HG02981 (cell line): Measurements from ENCODE around the gene BMPR2.
"Not testable (repeated sequence)": the region's sequence is repeated elsewhere in the genome, so short reads cannot be mapped to it uniquely, and the experiment has no call there.

Source experiments
- ATAC-seq: cut with Tn5 transposase; IDR thresholded peaks from one replicate; pipeline ENCODE4 v1.9.1; 2021; ENCODE audit warnings: mild to moderate bottlenecking, moderate library complexity; ENCODE audit not compliant: unreplicated experiment

Gene BMPR2

GRCh38 chr2:202444000-202444399 lies 67.9 kb downstream of the BMPR2 start:
- ATAC-seq: no peak

- ATAC-seq: no peak
Measured at GRCh38 chr2:202449344-202449743, 73.2 kb downstream of the BMPR2 start.

DNA sequence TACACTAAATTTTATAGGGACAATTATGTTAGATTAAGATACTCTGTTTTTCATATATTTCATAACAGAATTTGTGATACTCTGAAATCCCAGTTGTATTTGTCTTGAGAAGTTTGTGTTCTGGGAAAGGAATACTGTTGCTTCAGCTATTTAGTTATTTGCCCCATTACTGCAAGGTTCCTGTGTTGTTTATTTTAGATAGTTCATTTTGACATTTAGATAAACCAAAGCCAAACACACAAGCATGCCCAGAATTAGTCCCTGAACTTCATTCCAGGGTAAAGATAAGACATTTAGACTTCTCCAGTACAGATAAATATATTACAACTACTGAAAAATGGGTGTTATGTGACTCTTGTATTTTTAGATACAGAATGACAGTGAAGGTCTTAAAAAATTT lies 74.7 kb downstream of the BMPR2 start:
- ATAC-seq: no peak

GRCh38 chr2:202452744-202453143 lies 76.6 kb downstream of the BMPR2 start:
- no peak for ATAC-seq

DNA sequence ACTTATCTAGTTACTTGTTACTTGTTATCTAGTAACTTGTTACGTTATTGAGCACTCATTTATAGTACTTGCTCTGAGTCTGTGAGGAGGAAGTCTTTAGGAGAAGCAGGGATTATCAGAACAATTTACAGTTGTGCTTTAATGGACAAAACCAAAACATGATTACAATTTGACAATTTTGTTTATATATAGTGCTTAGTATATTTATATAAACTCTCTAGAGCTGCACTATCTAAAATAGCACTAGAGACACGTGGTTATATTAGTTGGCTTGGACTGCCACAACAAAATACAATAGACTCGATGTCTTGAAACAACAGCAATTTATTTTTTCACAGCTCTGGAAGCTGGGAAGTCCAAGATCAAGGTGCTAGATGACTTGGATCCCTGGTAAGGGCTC lies 78.4 kb downstream of the BMPR2 start:
- ATAC-seq: no peak

DNA sequence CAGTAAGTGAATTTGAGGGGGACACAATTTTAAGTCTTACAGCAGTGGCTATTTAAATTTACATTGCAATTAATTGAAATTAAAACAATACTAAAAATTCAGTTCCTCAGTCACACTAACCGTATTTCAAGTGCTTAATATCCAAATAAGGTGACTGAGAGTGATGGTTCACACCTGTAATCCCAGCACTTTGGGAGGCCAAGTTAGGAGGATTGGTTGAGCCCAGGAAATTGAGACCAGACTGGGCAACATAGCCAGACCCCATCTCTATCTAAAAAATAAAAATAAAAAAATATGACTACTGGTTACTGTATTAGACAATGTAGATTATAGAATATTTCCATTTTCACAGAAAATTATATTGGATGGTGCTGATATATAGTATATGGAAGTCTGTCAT lies 79.0 kb downstream of the BMPR2 start:
- ATAC-seq: no peak

- ATAC-seq: no peak
Measured at GRCh38 chr2:202460119-202460518, 84.0 kb downstream of the BMPR2 start.

DNA sequence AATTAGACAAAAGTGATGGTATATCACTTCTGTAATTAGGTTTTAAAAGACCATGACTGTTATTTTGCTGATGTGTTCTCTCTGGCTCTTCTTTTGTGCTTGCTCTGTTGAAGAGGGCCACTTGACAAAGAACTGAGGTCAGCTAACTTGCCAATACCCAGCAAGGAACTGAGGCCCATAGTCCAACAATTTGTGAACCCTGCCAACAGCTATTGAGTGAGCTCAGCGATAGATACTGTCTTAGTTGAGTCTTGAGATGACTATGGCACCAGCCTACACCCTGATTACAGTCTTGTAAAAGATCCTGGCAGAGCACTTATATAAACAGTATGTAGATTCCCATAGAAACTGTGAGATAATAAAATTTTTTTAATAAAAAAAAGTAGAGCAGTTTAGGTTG lies 103.0 kb downstream of the BMPR2 start:
- ATAC-seq: no peak

- ATAC-seq: no peak
Measured at GRCh38 chr2:202479610-202480009, 103.5 kb downstream of the BMPR2 start.

- ATAC-seq: no peak
Measured at GRCh38 chr2:202486351-202486750, 110.2 kb downstream of the BMPR2 start.

- no peak for ATAC-seq
Measured at GRCh38 chr2:202488671-202489070, 112.5 kb downstream of the BMPR2 start.

GRCh38 chr2:202490479-202490878 lies 114.4 kb downstream of the BMPR2 start:
- ATAC-seq: no peak

DNA sequence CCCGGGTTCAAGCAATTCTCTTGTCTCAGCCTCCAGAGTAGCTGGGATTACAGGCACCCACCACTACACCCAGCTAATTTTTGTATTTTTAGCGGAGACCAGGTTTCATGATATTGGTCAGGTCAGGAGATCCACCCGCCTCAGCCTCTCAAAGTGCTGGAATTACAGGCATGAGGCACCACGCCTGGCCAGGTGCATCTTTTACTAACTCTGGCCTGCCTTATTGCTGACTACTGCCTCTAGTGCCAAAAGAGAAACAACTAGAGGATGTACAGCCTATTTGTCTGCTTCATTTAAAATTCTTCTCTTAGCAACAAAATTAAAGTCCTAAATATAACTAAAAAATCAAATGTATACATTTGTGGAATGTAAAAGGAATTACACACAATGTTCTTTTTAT lies 115.4 kb downstream of the BMPR2 start:
- no peak for ATAC-seq

DNA sequence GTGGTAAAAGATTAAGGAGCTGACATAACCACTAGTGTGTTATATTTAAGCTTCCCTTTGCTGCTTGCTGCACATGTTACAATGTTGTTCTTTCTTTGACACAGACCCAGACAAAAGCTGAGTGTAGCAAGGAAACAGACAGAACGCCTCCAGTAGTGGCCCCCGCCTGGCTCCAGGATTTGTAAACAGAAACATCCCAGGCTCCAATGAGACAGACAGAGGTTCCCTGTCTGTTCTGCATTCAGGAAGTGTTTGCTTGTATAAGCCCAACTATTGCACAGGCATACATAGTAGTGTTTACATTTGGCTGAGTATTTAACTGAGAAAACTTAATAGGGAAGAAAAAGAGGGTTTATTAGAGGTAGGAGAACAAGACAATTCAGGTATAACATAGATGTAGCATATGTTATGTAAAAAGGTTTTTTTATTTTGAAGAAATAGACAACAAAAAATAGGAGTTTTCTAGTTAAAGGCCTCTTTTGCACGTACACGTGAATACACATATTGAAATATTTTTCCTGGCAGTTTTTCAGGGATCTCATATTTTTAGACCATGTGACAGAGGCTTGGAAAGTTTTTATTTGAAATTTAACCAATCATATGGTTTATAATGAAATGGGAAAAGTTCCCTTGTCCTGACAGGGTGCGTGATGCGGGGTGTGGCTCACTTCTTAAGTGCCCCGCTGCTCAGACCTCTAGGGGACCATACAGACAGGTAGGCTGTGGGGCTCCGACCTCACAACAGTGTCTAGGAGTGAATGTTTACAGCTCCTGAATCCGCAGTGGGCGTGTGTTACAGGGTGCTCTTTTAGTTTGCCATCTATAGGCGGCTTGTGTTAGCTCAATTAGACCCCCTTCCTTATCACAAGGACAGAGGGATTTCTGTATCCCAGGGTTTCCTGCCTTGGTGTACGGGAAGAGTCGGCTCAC lies 118.4 kb downstream of the BMPR2 start:
- no peak for ATAC-seq

DNA sequence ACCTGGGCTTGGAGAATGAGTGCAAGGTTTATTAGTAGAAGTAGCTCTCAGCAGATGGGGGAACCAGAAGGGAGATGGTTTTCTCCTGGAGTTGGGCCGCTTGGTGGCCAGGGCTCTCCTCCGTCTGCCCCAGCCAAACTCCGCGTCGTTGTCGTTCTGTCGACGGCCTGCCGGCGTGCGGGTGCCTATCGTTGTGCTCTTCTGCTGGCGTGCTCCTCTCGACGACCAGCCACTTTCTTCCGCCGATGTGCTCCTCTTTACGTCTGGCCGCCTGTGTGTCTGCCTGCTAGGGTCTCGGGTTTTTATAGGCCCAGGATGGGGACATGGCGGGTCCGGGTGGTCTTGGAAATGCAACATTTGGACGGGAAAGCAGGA lies 119.1 kb downstream of the BMPR2 start:
- no peak for ATAC-seq

- not testable (repeated sequence) for ATAC-seq
Measured at GRCh38 chr2:202496835-202497472, 120.8 kb downstream of the BMPR2 start.

DNA sequence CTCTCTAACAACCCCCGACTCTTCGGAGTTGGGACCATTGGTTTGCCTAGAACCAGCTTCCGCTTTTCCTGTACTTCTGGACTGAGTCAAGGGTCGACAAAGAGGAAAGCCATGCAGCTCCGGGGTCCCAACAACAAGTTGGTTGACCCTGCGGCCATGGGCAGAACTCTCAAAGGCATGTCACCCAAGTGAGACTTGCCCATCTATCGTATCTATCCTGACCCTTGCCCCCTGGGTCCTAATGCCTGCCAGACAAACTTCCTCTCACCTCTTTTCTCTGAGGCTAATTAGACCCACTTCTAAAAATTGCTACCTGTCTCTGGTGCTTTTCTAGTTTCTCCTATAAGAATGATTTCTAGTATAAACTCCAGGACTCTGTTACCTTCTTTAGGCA lies 121.3 kb downstream of the BMPR2 start:
- ATAC-seq: not testable (repeated sequence)

DNA sequence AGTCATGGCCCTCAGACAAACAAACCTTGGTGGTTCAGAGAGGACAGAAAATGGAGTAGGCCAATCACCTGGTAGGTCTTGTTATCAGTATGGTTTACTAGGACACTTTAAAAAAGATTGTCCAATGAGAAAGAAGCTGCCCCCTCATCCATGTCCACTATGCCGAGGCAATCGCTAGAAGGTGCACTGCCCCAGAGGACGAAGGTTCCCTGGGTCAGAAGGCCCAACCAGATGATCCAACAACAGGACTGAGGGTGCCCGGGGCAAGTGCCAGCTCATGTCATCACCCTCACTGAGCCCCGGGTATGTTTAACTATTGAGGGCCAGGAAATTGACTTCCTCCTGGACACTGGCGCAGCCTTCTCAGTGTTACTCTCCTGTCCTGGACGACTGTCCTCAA lies 123.7 kb downstream of the BMPR2 start:
- not testable (repeated sequence) for ATAC-seq

- not testable (repeated sequence) for ATAC-seq
Measured at GRCh38 chr2:202503276-202503675, 127.1 kb downstream of the BMPR2 start.

DNA sequence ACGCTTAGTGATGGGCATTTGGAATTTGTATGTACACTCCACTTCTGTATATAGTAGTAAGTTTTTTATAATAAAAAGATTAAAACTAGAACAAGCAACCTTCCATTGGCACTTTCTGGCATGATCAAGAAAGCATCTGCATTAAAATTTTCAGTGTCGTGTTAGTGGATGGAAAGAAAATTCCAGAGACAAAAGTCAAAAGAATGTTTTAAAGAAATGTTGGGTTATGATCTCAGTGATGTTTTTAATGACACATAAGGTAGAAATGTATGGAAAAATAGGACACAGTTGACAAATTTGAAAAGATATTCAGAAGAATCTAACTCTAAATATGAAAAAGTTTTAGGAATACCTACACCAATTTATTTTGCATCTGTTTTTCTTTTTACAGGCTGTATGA lies 132.6 kb downstream of the BMPR2 start:
- no peak for ATAC-seq

GRCh38 chr2:202510911-202511310 lies 134.8 kb downstream of the BMPR2 start:
- no peak for ATAC-seq

GRCh38 chr2:202512176-202512575 lies 136.0 kb downstream of the BMPR2 start:
- no peak for ATAC-seq
